ENCODE measurements around the gene MRC1.

Gene MRC1

GRCh38 chr10:17847585-17848296, 38.6 kb downstream of the MRC1 start:
- DNase-seq (ENCODE audit: low read depth), result no peak

GRCh38 chr10:17848646-17849045, 39.5 kb downstream of the MRC1 start:
- DNase-seq (ENCODE audit: low read depth), result no peak

- no peak for DNase-seq (ENCODE audit: low read depth)
Observed at GRCh38 chr10:17850501-17850900, 41.4 kb downstream of the MRC1 start.

- DNase-seq (ENCODE audit: low read depth), result no peak
Observed at GRCh38 chr10:17851611-17852010, 42.5 kb downstream of the MRC1 start.

GRCh38 chr10:17854044-17854652, 45.0 kb downstream of the MRC1 start:
- DNase-seq (ENCODE audit: low read depth), result no peak

GRCh38 chr10:17857040-17857439, 47.9 kb downstream of the MRC1 start:
- no peak for DNase-seq (ENCODE audit: low read depth)

GRCh38 chr10:17859492-17860156, 50.5 kb downstream of the MRC1 start:
- no peak for DNase-seq (ENCODE audit: low read depth)

GRCh38 chr10:17861760-17862159, 52.6 kb downstream of the MRC1 start:
- DNase-seq (ENCODE audit: low read depth), result no peak

GRCh38 chr10:17865351-17865750, 56.2 kb downstream of the MRC1 start:
- DNase-seq (ENCODE audit: low read depth), result no peak

- DNase-seq (ENCODE audit: low read depth), result no peak
Observed at GRCh38 chr10:17866346-17866745, 57.2 kb downstream of the MRC1 start.

- no peak for DNase-seq (ENCODE audit: low read depth)
Observed at GRCh38 chr10:17867056-17867455, 57.9 kb downstream of the MRC1 start.

GRCh38 chr10:17871036-17871435, 61.9 kb downstream of the MRC1 start:
- DNase-seq (ENCODE audit: low read depth), result no peak

GRCh38 chr10:17872191-17873091, 63.3 kb downstream of the MRC1 start:
- no peak for DNase-seq (ENCODE audit: low read depth)

- DNase-seq (ENCODE audit: low read depth), result no peak
Observed at GRCh38 chr10:17873946-17874345, 64.8 kb downstream of the MRC1 start.

GRCh38 chr10:17877121-17877520, 68.0 kb downstream of the MRC1 start:
- no peak for DNase-seq (ENCODE audit: low read depth)

GRCh38 chr10:17878896-17879295, 69.7 kb downstream of the MRC1 start:
- DNase-seq (ENCODE audit: low read depth), result no peak

GRCh38 chr10:17880601-17881000, 71.5 kb downstream of the MRC1 start:
- DNase-seq (ENCODE audit: low read depth), result no peak

GRCh38 chr10:17882557-17882956, 73.4 kb downstream of the MRC1 start:
- DNase-seq (ENCODE audit: low read depth), result no peak

GRCh38 chr10:17883621-17884020, 74.5 kb downstream of the MRC1 start:
- no peak for DNase-seq (ENCODE audit: low read depth)

- no peak for DNase-seq (ENCODE audit: low read depth)
Observed at GRCh38 chr10:17888189-17888588, 79.0 kb downstream of the MRC1 start.

- DNase-seq (ENCODE audit: low read depth), result no peak
Observed at GRCh38 chr10:17891435-17891834, 82.3 kb downstream of the MRC1 start.

- DNase-seq (ENCODE audit: low read depth), result no peak
Observed at GRCh38 chr10:17904564-17904963, 95.4 kb downstream of the MRC1 start.
